CD4-positive, alpha-beta T cell treated with Interleukin-21 for 1 hour (primary cell): ENCODE measurements around the gene POLR2B.
"Not testable (repeated sequence)": the region's sequence is repeated elsewhere in the genome, so short reads cannot be mapped to it uniquely, and the experiment has no call there.

ENCODE experiments used
- DNase-seq: peaks from one replicate; pipeline ENCODE4 v3.0.0-alpha.2; 2020

The POLR2B gene

GRCh38 chr4:57059890-57060716, 81.4 kb downstream of the POLR2B start:
- DNase-seq, result no peak

- DNase-seq, result not testable (repeated sequence)
These were observed 82.0 kb downstream of the POLR2B start for GRCh38 chr4:57060717-57061067.

GRCh38 chr4:57061395-57061794, 82.7 kb downstream of the POLR2B start:
- DNase-seq, result no peak

GRCh38 chr4:57063518-57063917, 84.8 kb downstream of the POLR2B start:
- DNase-seq, result no peak

GRCh38 chr4:57064120-57064519, 85.4 kb downstream of the POLR2B start:
- DNase-seq, result no peak

- DNase-seq, result no peak
These were observed 86.4 kb downstream of the POLR2B start for GRCh38 chr4:57064811-57065711.

GRCh38 chr4:57065730-57066482, 87.2 kb downstream of the POLR2B start:
- DNase-seq, result no peak

GRCh38 chr4:57068237-57068981, 89.7 kb downstream of the POLR2B start:
- DNase-seq, result no peak

GRCh38 chr4:57070461-57070860, 91.8 kb downstream of the POLR2B start:
- DNase-seq, result no peak

GRCh38 chr4:57071326-57071725, 92.6 kb downstream of the POLR2B start:
- DNase-seq, result no peak

- DNase-seq, result no peak
These were observed 94.9 kb downstream of the POLR2B start for GRCh38 chr4:57073559-57073958.

- no peak for DNase-seq
These were observed 96.0 kb downstream of the POLR2B start for GRCh38 chr4:57074744-57075143.

GRCh38 chr4:57075367-57075766, 96.7 kb downstream of the POLR2B start:
- no peak for DNase-seq

- DNase-seq, result no peak
These were observed 98.0 kb downstream of the POLR2B start for GRCh38 chr4:57076646-57077045.

GRCh38 chr4:57077550-57078343, 99.1 kb downstream of the POLR2B start:
- DNase-seq, result no peak

GRCh38 chr4:57078685-57079521, 100.2 kb downstream of the POLR2B start:
- DNase-seq, result no peak
